MM.1S (cell line): Measurements from ENCODE around the gene CTNNBL1.

Experiments used
- DNase-seq: peaks from one replicate; pipeline ENCODE4 v3.0.0-alpha.2; 2015
- H2AFZ ChIP-seq: fragments of 300-600 bp; sonication (generic); 2 replicates; pipeline ENCODE4 v1.6.0; 2016; ENCODE audit warnings: antibody characterized with exemption, low read length
- H3F3A ChIP-seq: fragments of 300-600 bp; sonication (generic); 2 replicates; pipeline ENCODE4 v1.6.1; 2016; ENCODE audit warnings: mild to moderate bottlenecking, antibody characterized with exemption, low read length, moderate library complexity, mixed read lengths; ENCODE audit not compliant: insufficient read depth
- H3K27ac ChIP-seq: fragments of 300-600 bp; sonication (generic); 2 replicates; pipeline ENCODE4 v1.5.1; 2016; ENCODE audit warnings: mild to moderate bottlenecking, low read length
- H3K27me3 ChIP-seq: fragments of 300-600 bp; sonication (generic); replicated peaks from 2 replicates; pipeline ENCODE4 v1.6.0; 2016; ENCODE audit warnings: low read length; ENCODE audit not compliant: insufficient read depth
- H3K36me3 ChIP-seq: fragments of 300-600 bp; sonication (generic); replicated peaks from 2 replicates; pipeline ENCODE4 v1.6.1; 2016; ENCODE audit warnings: mild to moderate bottlenecking, low read length, mixed read lengths; ENCODE audit not compliant: insufficient read depth
- H3K4me1 ChIP-seq: fragments of 300-600 bp; sonication (generic); 2 replicates; pipeline ENCODE4 v1.6.1; 2016; ENCODE audit warnings: low read length, mixed read lengths
- H3K4me2 ChIP-seq: fragments of 300-600 bp; sonication (generic); 2 replicates; pipeline ENCODE4 v1.6.0; 2016; ENCODE audit warnings: low read depth, low read length
- H3K4me3 ChIP-seq: fragments of 300-600 bp; sonication (generic); 2 replicates; pipeline ENCODE4 v1.5.1; 2016; ENCODE audit warnings: low read length, mixed read lengths
- H3K79me2 ChIP-seq: fragments of 300-600 bp; sonication (generic); 2 replicates; pipeline ENCODE4 v1.6.1; 2016; ENCODE audit warnings: mixed run types, low read length, mixed read lengths
- H3K9ac ChIP-seq: fragments of 300-600 bp; sonication (generic); 2 replicates; pipeline ENCODE4 v1.6.1; 2016; ENCODE audit warnings: low read length, mixed read lengths
- H3K9me2 ChIP-seq: fragments of 300-600 bp; sonication (generic); replicated peaks from 2 replicates; pipeline ENCODE4 v1.6.1; 2016; ENCODE audit warnings: mild to moderate bottlenecking, low read length, mixed read lengths; ENCODE audit not compliant: insufficient read depth
- H3K9me3 ChIP-seq: fragments of 300-600 bp; sonication (generic); replicated peaks from 2 replicates; pipeline ENCODE4 v1.6.1; 2016; ENCODE audit warnings: mild to moderate bottlenecking, low read length, mixed read lengths; ENCODE audit not compliant: insufficient read depth
- H4K20me1 ChIP-seq: fragments of 300-600 bp; sonication (generic); 2 replicates; pipeline ENCODE4 v1.6.1; 2016; ENCODE audit warnings: mild to moderate bottlenecking, low read length, moderate library complexity, mixed read lengths; ENCODE audit not compliant: insufficient read depth
- CTCF ChIP-seq: fragments of 300-600 bp; sonication (generic); IDR thresholded peaks from 2 replicates; pipeline ENCODE4 v1.5.1; 2016; ENCODE audit warnings: antibody characterized with exemption, low read length, mixed read lengths
- EZH2 ChIP-seq: fragments of 300-600 bp; sonication (generic); optimal IDR thresholded peaks from 2 replicates; pipeline ENCODE3; 2017; ENCODE audit warnings: low read depth, mild to moderate bottlenecking, antibody characterized with exemption, low read length, mixed read lengths
- EZH2phosphoT487 ChIP-seq: fragments of 300-600 bp; sonication (generic); IDR thresholded peaks from 2 replicates; pipeline ENCODE4 v1.6.1; 2018; ENCODE audit warnings: antibody characterized with exemption, low read length

Gene CTNNBL1

GRCh38 chr20:37846573-37846972, 152.7 kb downstream of the CTNNBL1 start:
- Histone ChIP-seq H3K9me2 (no peaks in the 10 kb centered on the region), H3K4me3 (no peak overlapping the region), H3K9ac (no peak overlapping the region), H3F3A (no peaks in the 10 kb centered on the region), H3K4me1 (no peaks in the 10 kb centered on the region), H3K27ac (no peak overlapping the region), H2AFZ (no peak overlapping the region), H3K4me2 (no peak overlapping the region), H4K20me1 (no peaks in the 10 kb centered on the region), H3K36me3 (no peaks in the 10 kb centered on the region), H3K27me3 (no peaks in the 10 kb centered on the region), H3K79me2 (no peaks in the 10 kb centered on the region), H3K9me3 (no peaks in the 10 kb centered on the region)
- TF ChIP-seq EZH2phosphoT487, result no peak
- TF ChIP-seq CTCF, result no peak
- no peak for TF ChIP-seq EZH2
- DNase-seq, result no peak

- H3K27ac ChIP-seq, result no peak overlapping the region
- no peak overlapping the region for H3K9ac ChIP-seq
- no peaks in the 10 kb centered on the region for H4K20me1 ChIP-seq
- no peaks in the 10 kb centered on the region for H3K79me2 ChIP-seq
- DNase-seq, result no peak
- peaks cover 9% of the 10 kb centered on the region for H3K4me1 ChIP-seq
- no peaks in the 10 kb centered on the region for H3K9me2 ChIP-seq
- no peaks in the 10 kb centered on the region for H3K36me3 ChIP-seq
- no peak overlapping the region for H3K4me2 ChIP-seq
- H3K27me3 ChIP-seq, result no peaks in the 10 kb centered on the region
- TF ChIP-seq EZH2 (no peak), CTCF (no peak), EZH2phosphoT487 (no peak)
- 0 out of 2 replicates have a peak, but pooled peaks cover 2% of the 10 kb centered on the region for H3F3A ChIP-seq
- H2AFZ ChIP-seq, result no peak overlapping the region
- no peaks in the 10 kb centered on the region for H3K9me3 ChIP-seq
- no peak overlapping the region for H3K4me3 ChIP-seq
Measured at GRCh38 chr20:37848706-37849105, 154.9 kb downstream of the CTNNBL1 start.

- H3K9me3 ChIP-seq, result no peaks in the 10 kb centered on the region
- no peak for DNase-seq
Measured at GRCh38 chr20:37849156-37849555, 155.3 kb downstream of the CTNNBL1 start.

More at GRCh38 chr20:37849156-37849555, 155.3 kb downstream of the CTNNBL1 start:
- Histone ChIP-seq H3K4me2 (no peak overlapping the region), H2AFZ (no peak overlapping the region), H3K9ac (no peak overlapping the region), H3K9me2 (no peaks in the 10 kb centered on the region), H3K79me2 (no peaks in the 10 kb centered on the region), H3K27me3 (no peaks in the 10 kb centered on the region), H3K27ac (no peak overlapping the region), H3F3A (0 out of 2 replicates have a peak, but pooled peaks cover 2% of the 10 kb centered on the region), H3K4me3 (no peak overlapping the region), H4K20me1 (no peaks in the 10 kb centered on the region), H3K4me1 (peaks cover 9% of the 10 kb centered on the region), H3K36me3 (no peaks in the 10 kb centered on the region)
- TF ChIP-seq EZH2 (no peak), EZH2phosphoT487 (no peak), CTCF (no peak)
